A549 (cell line): ENCODE results near the gene MMP14.

Experiments used
- CBX2 ChIP-seq: fragments of 200-600 bp; sonication (generic); IDR thresholded peaks from 2 replicates; pipeline ENCODE4 v1.6.1; 2016; ENCODE audit warnings: low read depth, mild to moderate bottlenecking, borderline replicate concordance
- GATA3 ChIP-seq: IDR thresholded peaks from 2 replicates; pipeline ENCODE4 v1.6.1; 2012; ENCODE audit warnings: borderline replicate concordance
- HDAC2 ChIP-seq: fragments of 200-600 bp; sonication (generic); IDR thresholded peaks from 2 replicates; pipeline ENCODE4 v1.6.1; 2016
- JUNB ChIP-seq: fragments of >200 bp; sonication (Bioruptor Twin); formaldehyde crosslinking; IDR thresholded peaks from 2 replicates; pipeline ENCODE4 v1.6.1; 2016
- MAFK ChIP-seq: fragments of 450-650 bp; IDR thresholded peaks from 2 replicates; pipeline ENCODE4 v1.6.1; 2014; ENCODE audit not compliant: partially characterized antibody
- MAZ ChIP-seq: fragments of 150-350 bp; IDR thresholded peaks from 2 replicates; pipeline ENCODE4 v1.6.1; 2014; ENCODE audit warnings: antibody characterized with exemption, low read depth, low read length, borderline replicate concordance
- POLR2A ChIP-seq: IDR thresholded peaks from 2 replicates; pipeline ENCODE4 v1.6.1; 2012; ENCODE audit warnings: mild to moderate bottlenecking, low read length
- RCOR1 ChIP-seq: fragments of 150-350 bp; IDR thresholded peaks from 2 replicates; pipeline ENCODE4 v1.6.1; 2014; ENCODE audit warnings: antibody characterized with exemption, low read length, low read depth
- REST ChIP-seq: fragments of 200-600 bp; sonication (generic); IDR thresholded peaks from 2 replicates; pipeline ENCODE4 v1.6.1; 2016; ENCODE audit warnings: antibody characterized with exemption, mild to moderate bottlenecking, moderate library complexity
- TF ChIP-seq, protein P1 (sequence below): fragments of >200 bp; sonication (Bioruptor Twin); formaldehyde crosslinking; IDR thresholded peaks from 3 replicates; pipeline ENCODE4 v1.5.1; 2016
- TF ChIP-seq, protein P2 (sequence below): fragments of 450-650 bp; IDR thresholded peaks from 2 replicates; pipeline ENCODE4 v1.6.1; 2014; ENCODE audit warnings: antibody characterized with exemption

GRCh38 chr14:22802860-22803686 lies 33.3 kb upstream of the MMP14 start:
- TF ChIP-seq MAFK (no peak), RCOR1 (no peak), POLR2A (no peak), REST (no peak), HDAC2 (no peak), CBX2 (no peak), MAZ (no peak), JUNB (no peak), GATA3 (no peak)
- TF ChIP-seq, protein P1, sequence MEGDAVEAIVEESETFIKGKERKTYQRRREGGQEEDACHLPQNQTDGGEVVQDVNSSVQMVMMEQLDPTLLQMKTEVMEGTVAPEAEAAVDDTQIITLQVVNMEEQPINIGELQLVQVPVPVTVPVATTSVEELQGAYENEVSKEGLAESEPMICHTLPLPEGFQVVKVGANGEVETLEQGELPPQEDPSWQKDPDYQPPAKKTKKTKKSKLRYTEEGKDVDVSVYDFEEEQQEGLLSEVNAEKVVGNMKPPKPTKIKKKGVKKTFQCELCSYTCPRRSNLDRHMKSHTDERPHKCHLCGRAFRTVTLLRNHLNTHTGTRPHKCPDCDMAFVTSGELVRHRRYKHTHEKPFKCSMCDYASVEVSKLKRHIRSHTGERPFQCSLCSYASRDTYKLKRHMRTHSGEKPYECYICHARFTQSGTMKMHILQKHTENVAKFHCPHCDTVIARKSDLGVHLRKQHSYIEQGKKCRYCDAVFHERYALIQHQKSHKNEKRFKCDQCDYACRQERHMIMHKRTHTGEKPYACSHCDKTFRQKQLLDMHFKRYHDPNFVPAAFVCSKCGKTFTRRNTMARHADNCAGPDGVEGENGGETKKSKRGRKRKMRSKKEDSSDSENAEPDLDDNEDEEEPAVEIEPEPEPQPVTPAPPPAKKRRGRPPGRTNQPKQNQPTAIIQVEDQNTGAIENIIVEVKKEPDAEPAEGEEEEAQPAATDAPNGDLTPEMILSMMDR = no peak
- TF ChIP-seq, protein P2, sequence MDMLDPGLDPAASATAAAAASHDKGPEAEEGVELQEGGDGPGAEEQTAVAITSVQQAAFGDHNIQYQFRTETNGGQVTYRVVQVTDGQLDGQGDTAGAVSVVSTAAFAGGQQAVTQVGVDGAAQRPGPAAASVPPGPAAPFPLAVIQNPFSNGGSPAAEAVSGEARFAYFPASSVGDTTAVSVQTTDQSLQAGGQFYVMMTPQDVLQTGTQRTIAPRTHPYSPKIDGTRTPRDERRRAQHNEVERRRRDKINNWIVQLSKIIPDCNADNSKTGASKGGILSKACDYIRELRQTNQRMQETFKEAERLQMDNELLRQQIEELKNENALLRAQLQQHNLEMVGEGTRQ = no peak
